ENCODE results near the gene ZFYVE19. TPM values are rescaled to one million over a fixed set of nuclear protein-coding genes. Genes with fewer than 3 reads are reported as not detected.

ZFYVE19 gene
- total RNA-seq, 1 donor from 2014 or later, result 26.7 TPM

DNA sequence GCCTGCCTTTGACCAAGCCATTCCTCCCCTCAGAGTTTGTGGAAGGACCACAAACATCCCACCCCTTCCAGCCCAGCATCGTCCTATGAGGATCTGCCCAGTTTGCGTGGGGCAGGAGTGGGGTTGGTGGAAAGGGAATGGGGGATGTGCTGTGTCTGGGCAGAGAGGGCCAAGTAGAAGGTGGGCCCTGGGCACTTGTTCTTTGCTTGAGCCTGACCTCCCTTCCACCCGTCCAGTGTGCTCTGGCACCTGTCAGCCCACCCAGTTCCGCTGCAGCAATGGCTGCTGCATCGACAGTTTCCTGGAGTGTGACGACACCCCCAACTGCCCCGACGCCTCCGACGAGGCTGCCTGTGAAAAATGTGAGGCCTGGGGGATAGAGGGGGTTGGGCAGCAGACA is 47.3 kb downstream of the ZFYVE19 start:
- Histone ChIP-seq H3K27me3 (no peaks in the 10 kb centered on the region), H3K4me3 (no peak overlapping the region), H3K36me3 (peaks cover 34% of the 10 kb centered on the region), H3K9me3 (no peaks in the 10 kb centered on the region), H3K27ac (no peak overlapping the region), H3K4me1 (no peaks in the 10 kb centered on the region)
- intact Hi-C loops (cut with DNase I), result no loop called here
- DNase-seq (no peak), ATAC-seq (no peak)
- TF ChIP-seq, protein P1, sequence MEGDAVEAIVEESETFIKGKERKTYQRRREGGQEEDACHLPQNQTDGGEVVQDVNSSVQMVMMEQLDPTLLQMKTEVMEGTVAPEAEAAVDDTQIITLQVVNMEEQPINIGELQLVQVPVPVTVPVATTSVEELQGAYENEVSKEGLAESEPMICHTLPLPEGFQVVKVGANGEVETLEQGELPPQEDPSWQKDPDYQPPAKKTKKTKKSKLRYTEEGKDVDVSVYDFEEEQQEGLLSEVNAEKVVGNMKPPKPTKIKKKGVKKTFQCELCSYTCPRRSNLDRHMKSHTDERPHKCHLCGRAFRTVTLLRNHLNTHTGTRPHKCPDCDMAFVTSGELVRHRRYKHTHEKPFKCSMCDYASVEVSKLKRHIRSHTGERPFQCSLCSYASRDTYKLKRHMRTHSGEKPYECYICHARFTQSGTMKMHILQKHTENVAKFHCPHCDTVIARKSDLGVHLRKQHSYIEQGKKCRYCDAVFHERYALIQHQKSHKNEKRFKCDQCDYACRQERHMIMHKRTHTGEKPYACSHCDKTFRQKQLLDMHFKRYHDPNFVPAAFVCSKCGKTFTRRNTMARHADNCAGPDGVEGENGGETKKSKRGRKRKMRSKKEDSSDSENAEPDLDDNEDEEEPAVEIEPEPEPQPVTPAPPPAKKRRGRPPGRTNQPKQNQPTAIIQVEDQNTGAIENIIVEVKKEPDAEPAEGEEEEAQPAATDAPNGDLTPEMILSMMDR (IDR thresholded peaks at IDR 0.05), result no peak

GRCh38 chr15:40855706-40856234 is 48.9 kb downstream of the ZFYVE19 start:
- intact Hi-C loops (cut with DNase I), result no loop called here
- no peak overlapping the region for H3K4me3 ChIP-seq

DNA sequence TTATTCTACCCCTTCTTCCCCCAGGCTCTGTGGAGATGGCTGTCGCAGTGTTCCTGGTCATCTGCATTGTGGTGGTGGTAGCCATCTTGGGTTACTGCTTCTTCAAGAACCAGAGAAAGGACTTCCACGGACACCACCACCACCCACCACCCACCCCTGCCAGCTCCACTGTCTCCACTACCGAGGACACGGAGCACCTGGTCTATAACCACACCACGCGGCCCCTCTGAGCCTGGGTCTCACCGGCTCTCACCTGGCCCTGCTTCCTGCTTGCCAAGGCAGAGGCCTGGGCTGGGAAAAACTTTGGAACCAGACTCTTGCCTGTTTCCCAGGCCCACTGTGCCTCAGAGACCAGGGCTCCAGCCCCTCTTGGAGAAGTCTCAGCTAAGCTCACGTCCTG is 49.9 kb downstream of the ZFYVE19 start:
- intact Hi-C loops (cut with DNase I), result no loop called here
- H3K27ac ChIP-seq, result no peak overlapping the region
- DNase-seq (no peak), ATAC-seq (no peak)
- peaks cover 34% of the 10 kb centered on the region for H3K36me3 ChIP-seq
- no peaks in the 10 kb centered on the region for H3K4me1 ChIP-seq
- H3K9me3 ChIP-seq, result no peaks in the 10 kb centered on the region
- H3K4me3 ChIP-seq, result no peak overlapping the region
- no peaks in the 10 kb centered on the region for H3K27me3 ChIP-seq
- TF ChIP-seq, protein P1 (IDR thresholded peaks at IDR 0.05), result no peak

More at GRCh38 chr15:40855706-40856234, 48.9 kb downstream of the ZFYVE19 start:
- H3K36me3 ChIP-seq, result peaks cover 34% of the 10 kb centered on the region
- ATAC-seq (no peak), DNase-seq (no peak)
- no peaks in the 10 kb centered on the region for H3K27me3 ChIP-seq
- H3K4me1 ChIP-seq, result no peaks in the 10 kb centered on the region
- no peaks in the 10 kb centered on the region for H3K9me3 ChIP-seq
- no peak overlapping the region for H3K27ac ChIP-seq
- TF ChIP-seq, protein P1 (IDR thresholded peaks at IDR 0.05), result no peak

DNA sequence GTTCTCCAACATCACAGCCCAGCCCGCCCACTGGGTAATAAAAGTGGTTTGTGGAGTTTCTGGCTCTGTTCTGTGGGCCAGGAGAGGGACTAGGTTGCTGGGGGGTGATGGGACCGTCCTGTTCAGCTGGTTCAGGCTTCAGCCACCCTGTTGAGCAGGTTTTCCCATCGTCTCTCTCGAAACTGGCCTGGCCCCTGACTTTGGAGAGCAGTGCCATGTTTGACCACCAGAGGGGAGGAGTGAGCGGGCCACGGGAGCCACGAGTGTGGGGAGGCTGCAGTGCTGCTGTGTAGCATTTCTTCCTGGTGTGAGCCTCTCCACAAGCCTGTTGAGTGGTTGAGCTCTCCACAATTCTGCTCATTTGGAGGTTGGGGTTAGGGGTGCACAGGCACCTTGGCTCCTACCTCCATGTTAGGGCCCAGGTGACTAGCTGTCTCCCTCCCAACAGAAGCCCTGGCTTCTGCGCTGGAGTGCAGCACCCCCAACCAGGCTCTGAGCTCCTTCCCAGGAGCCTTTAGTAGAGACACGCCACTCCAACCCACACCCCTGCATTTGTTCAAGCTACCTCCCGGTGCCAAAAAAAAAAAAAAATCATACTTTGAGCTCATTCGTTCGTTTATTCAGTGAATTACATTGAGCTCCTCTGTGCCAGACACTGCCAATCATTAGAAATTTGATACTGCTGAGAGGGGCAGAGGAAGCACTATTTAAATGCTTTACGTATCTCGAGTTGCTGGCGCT is 50.9 kb downstream of the ZFYVE19 start:
- TF ChIP-seq, protein P1 (IDR thresholded peaks at IDR 0.05), result peak; percentile 91
- DNase-seq (peak; percentile 89), ATAC-seq (peak; percentile 95)
- intact Hi-C loops (cut with DNase I), result no loop called here
- Histone ChIP-seq H3K4me3 (no peak overlapping the region), H3K27me3 (no peaks in the 10 kb centered on the region), H3K36me3 (peaks cover 34% of the 10 kb centered on the region), H3K4me1 (no peaks in the 10 kb centered on the region), H3K27ac (no peak overlapping the region), H3K9me3 (no peaks in the 10 kb centered on the region)

DNA sequence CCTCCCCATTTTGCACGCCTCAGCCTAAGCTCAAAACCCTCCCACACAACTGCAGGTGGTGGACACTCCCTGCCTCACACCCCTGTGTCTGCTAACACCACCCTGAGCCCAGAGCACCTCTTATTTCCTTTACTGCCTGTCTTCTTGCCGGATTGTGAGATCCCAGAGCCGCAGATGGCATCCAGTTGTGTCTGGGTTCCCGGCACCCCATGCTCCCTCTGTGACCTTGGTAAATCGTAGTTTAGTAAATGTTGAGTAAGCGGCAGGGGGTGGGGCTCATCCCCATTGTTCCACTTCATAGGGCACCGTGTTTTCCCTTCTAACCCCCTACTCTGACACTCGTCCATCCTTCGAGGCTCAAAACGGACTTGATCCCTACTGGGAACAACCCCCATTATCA is 51.8 kb downstream of the ZFYVE19 start:
- no peak for DNase-seq
- Histone ChIP-seq H3K27ac (no peak overlapping the region), H3K27me3 (no peaks in the 10 kb centered on the region), H3K9me3 (no peaks in the 10 kb centered on the region), H3K36me3 (peaks cover 27% of the 10 kb centered on the region), H3K4me3 (no peak overlapping the region), H3K4me1 (no peaks in the 10 kb centered on the region)
- intact Hi-C loops (cut with DNase I), result no loop called here
- ATAC-seq, result no peak
- TF ChIP-seq, protein P1 (IDR thresholded peaks at IDR 0.05), result no peak

Measured in upper lobe of right lung (tissue), 1 donor.